ENCODE results near the gene AFF2.

DNA sequence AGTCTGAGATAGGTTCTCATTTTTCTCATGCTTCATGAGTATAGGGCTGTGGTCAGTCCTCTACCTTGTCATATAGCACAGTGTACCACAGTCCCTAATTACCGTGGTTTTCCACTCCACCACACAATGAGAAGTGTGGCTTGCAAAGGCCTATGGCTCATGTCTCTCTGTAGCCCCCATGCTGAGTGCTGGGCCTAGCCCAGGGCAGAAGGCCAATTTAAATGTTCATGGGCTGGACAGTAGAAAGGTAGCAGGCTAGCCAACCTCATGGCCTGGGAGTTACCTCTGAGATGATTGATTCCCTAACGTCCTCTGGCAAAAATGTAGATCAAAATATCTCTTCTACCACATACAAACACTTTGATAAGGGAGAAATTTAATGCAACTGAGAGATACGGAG lies 222.5 kb downstream of the AFF2 start:
- TF ChIP-seq POLR2AphosphoS5 (IDR thresholded peaks at IDR 0.05; ENCODE audit: low read depth, low read length) (no peak), POLR2A (IDR thresholded peaks at IDR 0.05; ENCODE audit: low read depth, low read length) (no peak), TAF1 (IDR thresholded peaks at IDR 0.05; ENCODE audit: borderline replicate concordance, low read depth, low read length) (no peak)

Measured in GM12892 (cell line).